Muscle of back (tissue), 10 donors: ENCODE results near the gene ZNF492. TPM values are rescaled to one million over a fixed set of nuclear protein-coding genes. Genes with fewer than 3 reads are reported as not detected.

Experiments
- polyA plus RNA-seq, 10 donors: library from polyadenylated mRNA; unstranded; fragments of 120-200 nt; gene quantifications; one replicate each; pipeline ENCODE4 v1.2.1, GENCODE V29; 2013; ENCODE audit not compliant: insufficient read length in 10 of 10

The ZNF492 gene
- polyA plus RNA-seq, 10 donors: 0.87 to 1.9 (median 1.1) TPM

Other genes with a start within 250 kb of the ZNF492 start
- gene ZNF98, start 212.0 kb upstream of the ZNF492 start, polyA plus RNA-seq: 1 to 10 TPM in 8 of 10 donors, under 1 TPM in 2; 0.45 to 3.4 (median 1.7) TPM
- gene ZNF99, start 149.8 kb downstream of the ZNF492 start, polyA plus RNA-seq: under 1 TPM; 0.20 to 0.67 (median 0.30) TPM
- gene ZNF723, start 198.0 kb downstream of the ZNF492 start, polyA plus RNA-seq: under 1 TPM in 1 of 10 donors, not detected in 9; 0.08 TPM